SK-N-SH (cell line): ENCODE data around the gene ITPRIPL2.

ENCODE experiments used
- CTCF ChIP-seq: fragments of 200-600 bp; sonication (generic); IDR thresholded peaks from 2 replicates; pipeline ENCODE4 v1.6.1; 2017; ENCODE audit warnings: antibody characterized with exemption, mild to moderate bottlenecking, moderate library complexity
- EZH2phosphoT487 ChIP-seq: fragments of 200-600 bp; sonication (generic); IDR thresholded peaks from 2 replicates; pipeline ENCODE4 v1.6.1; 2017; ENCODE audit warnings: low read depth, mixed run types, mild to moderate bottlenecking, antibody characterized with exemption, moderate library complexity, borderline replicate concordance
- JUND ChIP-seq: IDR thresholded peaks from 2 replicates; pipeline ENCODE4 v1.4.0; 2012
- NFIC ChIP-seq: IDR thresholded peaks from 2 replicates; pipeline ENCODE4 v1.4.0; 2012; ENCODE audit warnings: borderline replicate concordance
- NRF1 ChIP-seq: IDR thresholded peaks from 2 replicates; pipeline ENCODE4 v1.6.1; 2012; ENCODE audit warnings: low read depth, mild to moderate bottlenecking, low read length
- PBX3 ChIP-seq: IDR thresholded peaks from 2 replicates; pipeline ENCODE4; 2012
- POLR2AphosphoS5 ChIP-seq: IDR thresholded peaks from 2 replicates; pipeline ENCODE4 v1.6.1; 2012; ENCODE audit warnings: low read depth, low read length
- REST ChIP-seq: IDR thresholded peaks from 2 replicates; pipeline ENCODE4 v1.6.1; 2012; ENCODE audit warnings: mild to moderate bottlenecking, low read depth, low read length, moderate library complexity
- RFX5 ChIP-seq: IDR thresholded peaks from 2 replicates; pipeline ENCODE4 v1.6.1; 2012; ENCODE audit warnings: mild to moderate bottlenecking, improper control_type of control experiment, low read length

DNA sequence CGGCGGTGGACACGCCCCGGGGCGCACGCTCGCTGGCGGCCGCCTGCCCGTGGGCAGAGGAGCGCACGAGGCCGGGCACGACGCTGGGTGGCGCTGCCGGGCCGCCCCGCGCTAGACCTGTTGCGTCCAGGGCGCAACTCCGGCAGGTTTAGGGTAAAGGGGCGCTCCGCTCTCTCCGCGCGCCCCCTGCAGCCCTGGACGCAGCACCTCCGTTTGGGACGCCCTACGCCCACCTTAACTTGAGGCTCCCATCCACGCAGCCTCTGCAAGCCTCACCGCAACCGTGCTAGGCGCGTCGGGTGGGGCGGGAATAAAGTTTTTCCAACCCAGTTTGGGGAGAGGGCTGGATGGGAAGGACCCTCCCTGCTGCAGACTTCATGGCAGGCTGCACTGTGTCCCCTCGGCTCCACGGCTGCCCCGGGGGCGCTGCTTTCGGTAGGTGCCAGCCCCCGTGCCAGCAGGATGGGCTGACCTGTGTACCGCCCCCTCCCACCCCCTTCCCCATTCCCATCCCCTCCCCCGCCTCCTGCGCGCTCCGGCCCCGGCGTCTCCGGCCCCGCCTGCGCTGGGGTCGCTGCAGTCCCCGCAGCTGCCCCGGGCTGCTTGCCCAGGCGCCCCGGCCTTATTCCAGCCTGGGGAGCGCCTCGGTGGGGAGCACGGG is 54.1 kb downstream of the ITPRIPL2 start, which contains the start of gene SYT17:
- TF ChIP-seq NFIC (no peak), JUND (no peak), CTCF (peak; percentile 60), REST (no peak), POLR2AphosphoS5 (no peak), PBX3 (no peak), EZH2phosphoT487 (no peak), RFX5 (no peak), NRF1 (no peak)
